Measurements from ENCODE around the gene ARL15. TPM values are rescaled to one million over a fixed set of nuclear protein-coding genes. Genes with fewer than 3 reads are reported as not detected.
A peak's percentile ranks its signal among the peaks of the same experiment; 100 is the strongest.

Gene ARL15
- total and polyA plus RNA-seq, 9 of the 15 experiments (the other 6 are each of a cell fraction or from before 2014, with no cell fraction given): 18.5 to 80.4 (median 57.0) TPM

GRCh38 chr5:54313311-54314270 is 3.2 kb upstream of the ARL15 start (continued):
- TF ChIP-seq XRCC5 (IDR thresholded peaks at IDR 0.05; ENCODE audit: low read depth, low read length) (no peak), CXXC5 (CRISPR knock-in tag; IDR thresholded peaks at IDR 0.05) (peak; percentile 44; the same call in 1 of the 2 replicates), BRF1 (IDR thresholded peaks at IDR 0.05; ENCODE audit: borderline replicate concordance, extremely low read depth, insufficient read length) (no peak), ZNF277 (CRISPR knock-in tag; IDR thresholded peaks at IDR 0.05; ENCODE audit: borderline replicate concordance) (no peak), MIER1 (IDR thresholded peaks at IDR 0.05; ENCODE audit: low read depth) (no peak), HMG20A (CRISPR knock-in tag; conservative IDR thresholded peaks at IDR 0.05) (no peak), SRF (CRISPR knock-in tag; IDR thresholded peaks at IDR 0.05) (no peak), TEAD1 (CRISPR knock-in tag; IDR thresholded peaks at IDR 0.05) (no peak), ZNF583 (CRISPR knock-in tag; IDR thresholded peaks at IDR 0.05) (no peak), MAX (CRISPR knock-in tag; IDR thresholded peaks at IDR 0.05) (peak; percentile 67), CGGBP1 (CRISPR knock-in tag; IDR thresholded peaks at IDR 0.05) (peak; percentile 78; the same call in 1 of the 2 replicates), DMBX1 (CRISPR knock-in tag; IDR thresholded peaks at IDR 0.05; ENCODE audit: borderline replicate concordance) (no peak), NCOA2 (IDR thresholded peaks at IDR 0.05; ENCODE audit: partially characterized antibody in 2 of 2) (no peak), PTTG1 (tag; IDR thresholded peaks at IDR 0.05; ENCODE audit: low read depth) (no peak), ZNF175 (CRISPR knock-in tag; IDR thresholded peaks at IDR 0.05; ENCODE audit: low read depth) (no peak), TCF7 (IDR thresholded peaks at IDR 0.05; ENCODE audit: borderline replicate concordance) (no peak), HCFC1 (IDR thresholded peaks at IDR 0.05; ENCODE audit: low read depth, low read length) (no peak), SNRNP70 (optimal IDR thresholded peaks at IDR 0.05; ENCODE audit: low read depth, low read length) (no peak), ID3 (CRISPR knock-in tag; IDR thresholded peaks at IDR 0.05) (no peak), ID3 (tag; IDR thresholded peaks at IDR 0.05) (no peak), ELF1 (tag; IDR thresholded peaks at IDR 0.05) (no peak; the same call in 1 of the 2 replicates), ARID1B (IDR thresholded peaks at IDR 0.05) (peak; percentile 68), ZNF347 (CRISPR knock-in tag; IDR thresholded peaks at IDR 0.05; ENCODE audit: low read depth) (no peak), BRCA1 (IDR thresholded peaks at IDR 0.05) (no peak), BRCA1 (CRISPR knock-in tag; IDR thresholded peaks at IDR 0.05) (no peak), ZNF785 (CRISPR knock-in tag; IDR thresholded peaks at IDR 0.05) (no peak), NONO (IDR thresholded peaks at IDR 0.05; ENCODE audit: low read depth in 2 of 2, low read length in 1 of 2) (peak in 1 of 2 experiments; percentile 61; a peak in 2 of 4 replicates), ZNF551 (CRISPR knock-in tag; IDR thresholded peaks at IDR 0.05) (no peak)

Measured in K562 (cell line).